PFSK-1 (cell line): ENCODE data around the gene NUDCD2.

Source experiments
- FOXP2 ChIP-seq: optimal IDR thresholded peaks from 2 replicates; pipeline ENCODE3; 2011; ENCODE audit warnings: borderline replicate concordance, control low read depth, inconsistent platforms; ENCODE audit not compliant: insufficient read depth; ENCODE audit errors: extremely low read length, extremely low read depth
- POLR2AphosphoS5 ChIP-seq: IDR thresholded peaks from 2 replicates; pipeline ENCODE4 v1.6.1; 2012; ENCODE audit warnings: low read depth, mild to moderate bottlenecking, control low read depth, low read length, moderate library complexity
- REST ChIP-seq, 2 experiments: IDR thresholded peaks; 2 replicates each; pipeline versions ENCODE4 v1.6.1 to v1.8.0; 2011 to 2012; ENCODE audit warnings: low read depth in 2 of 2, low read length in 2 of 2, control low read depth in 1 of 2, inconsistent platforms in 1 of 2, mild to moderate bottlenecking in 1 of 2, moderate library complexity in 1 of 2; ENCODE audit not compliant: insufficient read depth in 1 of 2
- SIN3A ChIP-seq: IDR thresholded peaks from 2 replicates; pipeline ENCODE4 v1.6.1; 2012; ENCODE audit warnings: mild to moderate bottlenecking, low read length, moderate library complexity, borderline replicate concordance; ENCODE audit not compliant: insufficient read depth
- TAF1 ChIP-seq: IDR thresholded peaks from 2 replicates; pipeline ENCODE4 v1.6.1; 2012; ENCODE audit warnings: low read length, control low read depth, borderline replicate concordance; ENCODE audit not compliant: insufficient read depth

DNA sequence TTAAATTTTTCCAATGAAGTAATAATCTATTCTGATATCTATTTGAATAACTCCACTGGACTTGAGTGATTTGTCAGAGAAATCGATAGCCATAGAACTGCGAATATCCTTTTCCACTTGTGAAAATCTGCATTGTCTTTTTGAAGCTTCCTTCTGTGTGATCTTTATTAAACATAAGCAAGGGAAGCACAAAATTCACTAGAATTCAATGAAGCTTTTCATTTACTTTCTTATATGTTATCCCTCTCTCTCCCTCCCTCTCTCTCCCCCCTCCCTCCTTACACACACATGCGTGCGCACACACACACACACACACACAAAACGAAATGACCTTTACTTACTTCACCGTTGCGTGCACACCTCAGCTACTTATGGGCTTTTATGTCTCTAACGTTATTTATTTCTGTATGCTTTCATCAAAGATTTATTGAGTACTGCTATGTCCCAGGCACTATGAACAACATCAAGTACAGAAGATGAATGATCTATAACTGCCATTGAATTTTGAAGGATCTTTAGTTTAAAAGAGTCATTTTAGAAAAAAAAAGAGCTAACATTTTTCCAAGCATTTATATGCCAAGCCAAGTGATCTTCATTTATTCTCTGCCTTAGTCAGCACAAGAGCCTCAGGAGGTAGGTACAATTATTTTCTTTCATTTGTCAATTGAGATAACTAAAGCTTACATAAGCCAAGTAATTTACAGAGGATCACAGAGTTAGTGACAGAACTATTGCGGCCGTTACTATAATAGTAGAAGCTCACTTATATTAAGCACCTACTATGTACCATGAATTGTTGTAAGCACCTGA, 55.3 kb downstream of the NUDCD2 start:
- no peak for TF ChIP-seq POLR2AphosphoS5
- TF ChIP-seq REST (IDR thresholded peaks at IDR 0.05; ENCODE audit: insufficient read depth in 1 of 2, low read depth in 2 of 2, low read length in 2 of 2), result no peak
- no peak for TF ChIP-seq TAF1
- no peak for TF ChIP-seq SIN3A
- no peak for TF ChIP-seq FOXP2
